AG04450 (cell line): Measurements from ENCODE around the gene HIPK2. TPM values are rescaled to one million over a fixed set of nuclear protein-coding genes. Genes with fewer than 3 reads are reported as not detected.

ENCODE experiments used
- CTCF ChIA-PET: fragments of 300-600, 350-600 bp; formaldehyde crosslinking; extraction: SDS; loops from one replicate; lab custom pipeline; 2022; ENCODE audit warnings: antibody characterized with exemption, inconsistent platforms; lab: Charles Lee
- POLR2A ChIA-PET: fragments of 350-600 bp; formaldehyde crosslinking; extraction: SDS; loops from one replicate; lab custom pipeline; 2021; ENCODE audit warnings: antibody characterized with exemption, inconsistent platforms; lab: Yijun Ruan, JAX
- DNase-seq: peaks from one replicate; pipeline ENCODE4 v3.0.0-alpha.2; 2011; ENCODE audit warnings: low read depth, low spot score
- H3K27ac ChIP-seq: one replicate; pipeline ENCODE4 v1.5.1; 2012; ENCODE audit warnings: low read depth, low read length, control low read depth
- H3K27me3 ChIP-seq: one replicate; pipeline ENCODE4 v1.6.0; 2012; ENCODE audit warnings: low read length; ENCODE audit not compliant: control insufficient read depth, insufficient read depth
- H3K4me3 ChIP-seq: 2 replicates; pipeline ENCODE4 v1.5.1; 2011; ENCODE audit warnings: mild to moderate bottlenecking, low read depth, low read length, control low read depth
- H3K9me3 ChIP-seq: 2 replicates; pipeline ENCODE4 v1.5.1; 2012; ENCODE audit warnings: low read length; ENCODE audit not compliant: control insufficient read depth, insufficient read depth
- polyA plus RNA-seq: library from polyadenylated mRNA; depleted of rRNA; stranded (reverse); fragments of >200 nt; gene quantifications from 2 replicates; pipeline ENCODE4 v1.2.3, GENCODE V29; 2011
- TF ChIP-seq, protein P1 (sequence below): IDR thresholded peaks from 2 replicates; pipeline ENCODE4 v1.5.1; 2011; ENCODE audit warnings: low read depth, low read length, control low read depth, inconsistent platforms

Gene HIPK2
- polyA plus RNA-seq, 1 experiment: 61.4 TPM

DNA sequence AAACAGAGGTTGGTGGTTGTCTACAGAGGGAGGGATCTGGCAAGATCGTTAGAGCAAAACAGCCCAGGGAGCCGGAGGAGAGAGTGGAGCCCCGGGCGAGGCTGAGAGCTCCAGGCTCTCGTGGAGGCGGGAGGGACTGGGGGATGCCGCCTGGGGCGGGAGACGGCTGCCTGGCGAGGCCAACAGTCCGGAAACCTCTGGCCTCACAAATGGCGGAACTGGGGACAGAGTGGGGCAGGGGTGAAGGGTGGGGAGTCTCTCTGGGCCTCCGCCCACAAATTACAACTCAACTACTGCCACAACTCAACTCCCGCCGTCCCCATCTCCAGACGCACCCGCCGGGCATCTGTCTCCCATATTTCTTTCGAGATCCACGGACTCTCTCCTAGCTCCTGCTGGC lies 206.6 kb downstream of the HIPK2 start:
- CTCF ChIA-PET: interaction anchor here (0.7 kb wide), 1 partner anchor 140 kb away, joined by 3 read pairs; no protein-coding TSS in a partner anchor

DNA sequence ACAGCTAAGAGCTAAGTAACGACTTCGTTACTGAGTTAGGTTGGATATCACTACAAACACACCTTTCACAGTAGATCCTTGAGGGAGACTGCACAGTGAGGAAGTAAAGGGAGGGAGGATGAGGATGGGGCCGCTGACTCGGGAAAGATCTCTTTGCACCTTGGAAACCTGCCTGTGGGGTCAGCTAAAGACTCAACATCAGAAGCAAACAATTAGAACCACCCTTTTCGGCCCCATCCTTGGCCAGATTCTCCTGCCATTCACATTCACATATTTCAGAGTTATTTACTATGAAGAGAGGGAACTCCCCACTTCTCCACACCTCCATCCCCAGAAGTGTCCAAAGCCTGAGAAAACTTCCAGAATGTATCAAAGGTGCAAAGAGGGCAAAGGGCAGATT lies 207.2 kb downstream of the HIPK2 start:
- CTCF ChIA-PET: interaction anchor here (0.9 to 1.6 kb wide), 3 partner anchors 21 to 71 kb away, joined by 3 read pairs; no protein-coding TSS in a partner anchor
- no peak overlapping the region for H3K4me3 ChIP-seq
- TF ChIP-seq, protein P1, sequence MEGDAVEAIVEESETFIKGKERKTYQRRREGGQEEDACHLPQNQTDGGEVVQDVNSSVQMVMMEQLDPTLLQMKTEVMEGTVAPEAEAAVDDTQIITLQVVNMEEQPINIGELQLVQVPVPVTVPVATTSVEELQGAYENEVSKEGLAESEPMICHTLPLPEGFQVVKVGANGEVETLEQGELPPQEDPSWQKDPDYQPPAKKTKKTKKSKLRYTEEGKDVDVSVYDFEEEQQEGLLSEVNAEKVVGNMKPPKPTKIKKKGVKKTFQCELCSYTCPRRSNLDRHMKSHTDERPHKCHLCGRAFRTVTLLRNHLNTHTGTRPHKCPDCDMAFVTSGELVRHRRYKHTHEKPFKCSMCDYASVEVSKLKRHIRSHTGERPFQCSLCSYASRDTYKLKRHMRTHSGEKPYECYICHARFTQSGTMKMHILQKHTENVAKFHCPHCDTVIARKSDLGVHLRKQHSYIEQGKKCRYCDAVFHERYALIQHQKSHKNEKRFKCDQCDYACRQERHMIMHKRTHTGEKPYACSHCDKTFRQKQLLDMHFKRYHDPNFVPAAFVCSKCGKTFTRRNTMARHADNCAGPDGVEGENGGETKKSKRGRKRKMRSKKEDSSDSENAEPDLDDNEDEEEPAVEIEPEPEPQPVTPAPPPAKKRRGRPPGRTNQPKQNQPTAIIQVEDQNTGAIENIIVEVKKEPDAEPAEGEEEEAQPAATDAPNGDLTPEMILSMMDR: no peak
- H3K27me3 ChIP-seq: no peaks in the 10 kb centered on the region
- POLR2A ChIA-PET: no interaction called here
- H3K9me3 ChIP-seq: no peaks in the 10 kb centered on the region
- DNase-seq: no peak
- no peak overlapping the region for H3K27ac ChIP-seq

More for the DNA sequence above, 206.6 kb downstream of the HIPK2 start:
- H3K9me3 ChIP-seq: no peaks in the 10 kb centered on the region
- no peaks in the 10 kb centered on the region for H3K27me3 ChIP-seq
- DNase-seq: no peak
- no peak overlapping the region for H3K27ac ChIP-seq
- H3K4me3 ChIP-seq: no peak overlapping the region
- TF ChIP-seq, protein P1: no peak
- POLR2A ChIA-PET: no interaction called here

DNA sequence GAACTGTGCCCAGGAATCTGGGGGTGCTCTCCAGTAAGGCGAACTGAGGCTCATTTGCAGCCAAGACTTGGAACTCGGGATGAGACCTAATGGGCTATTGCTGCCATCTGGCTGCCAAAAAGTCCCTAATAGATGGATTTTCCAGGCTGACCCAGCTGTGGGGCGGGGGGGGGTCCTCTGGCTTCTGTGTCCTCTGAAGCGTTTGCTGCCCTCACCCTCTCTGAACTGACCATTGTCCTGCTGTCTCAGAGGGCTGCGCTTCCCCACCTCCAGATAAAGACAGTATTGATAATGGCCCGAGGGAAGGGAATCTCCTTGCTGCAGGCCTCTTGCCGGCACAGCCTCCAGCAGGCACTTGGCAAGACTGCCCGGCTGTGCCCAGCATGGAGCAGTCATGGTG lies 207.7 kb downstream of the HIPK2 start:
- Histone ChIP-seq H3K27me3 (no peaks in the 10 kb centered on the region), H3K9me3 (no peaks in the 10 kb centered on the region), H3K4me3 (no peak overlapping the region), H3K27ac (no peak overlapping the region)
- TF ChIP-seq, protein P1: no peak
- ChIA-PET POLR2A (interaction anchor here (0.5 kb wide), 1 partner anchor 25 kb away, joined by 4 read pairs; no protein-coding TSS in a partner anchor), CTCF (interaction anchor here (0.9 to 1.6 kb wide), 3 partner anchors 22 to 71 kb away, joined by 3 read pairs; no protein-coding TSS in a partner anchor)
- DNase-seq: no peak

DNA sequence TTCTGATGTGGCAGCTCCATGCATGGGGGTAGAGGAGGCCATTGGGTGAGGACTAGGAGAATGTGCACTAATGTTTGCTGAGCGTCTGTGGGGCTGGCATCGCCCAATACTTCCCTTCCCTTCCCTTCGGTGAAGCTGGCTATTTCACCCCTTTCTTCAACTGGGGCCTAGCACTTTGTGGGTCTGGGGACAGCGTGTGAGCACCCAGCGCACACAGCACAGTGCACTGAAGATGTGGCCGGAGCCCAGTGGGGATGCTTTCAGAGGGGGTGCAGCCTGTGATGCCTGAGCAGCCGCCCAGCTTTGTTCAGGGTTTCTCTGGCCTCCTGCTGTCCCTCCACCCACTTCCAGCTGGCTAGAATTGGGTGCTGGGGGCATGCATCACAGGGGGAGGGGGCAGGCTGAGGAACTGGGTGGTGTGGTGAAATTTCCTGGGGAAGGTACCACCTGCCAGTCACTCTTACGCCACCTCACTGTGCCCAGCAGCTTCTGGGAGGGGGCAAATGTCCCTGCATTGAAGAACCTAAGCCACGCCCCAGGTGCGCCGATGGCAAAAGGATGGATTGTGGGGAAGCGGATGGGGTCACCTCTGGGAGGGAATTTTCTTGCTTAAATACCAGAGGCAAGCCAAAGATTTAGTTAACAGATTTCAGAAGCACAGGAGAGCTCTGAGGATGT lies 208.8 kb downstream of the HIPK2 start:
- Histone ChIP-seq H3K9me3 (no peaks in the 10 kb centered on the region), H3K4me3 (no peak overlapping the region), H3K27ac (no peak overlapping the region), H3K27me3 (no peaks in the 10 kb centered on the region)
- TF ChIP-seq, protein P1: no peak
- no peak for DNase-seq
- POLR2A ChIA-PET: no interaction called here
- CTCF ChIA-PET: interaction anchor here (1.1 kb wide), 1 partner anchor 69 kb away, joined by 3 read pairs; no protein-coding TSS in a partner anchor

DNA sequence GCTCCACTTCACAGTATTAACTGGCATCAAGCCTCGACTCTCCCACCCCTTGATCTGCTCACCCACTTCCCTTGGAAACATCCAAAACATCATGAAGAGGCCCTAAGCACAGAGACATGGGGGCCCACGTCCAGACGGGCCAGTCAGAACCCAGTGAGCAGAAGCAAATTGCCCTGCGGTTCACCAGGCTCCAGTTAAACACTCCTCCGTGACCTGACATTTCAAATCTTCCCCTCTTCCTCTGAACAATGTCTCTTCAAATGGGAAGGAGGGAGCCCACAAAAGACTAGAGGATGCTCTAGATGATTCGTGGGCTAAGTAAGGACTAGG lies 209.5 kb downstream of the HIPK2 start:
- ChIA-PET CTCF (interaction anchor here (1.1 kb wide), 1 partner anchor 69 kb away, joined by 3 read pairs; no protein-coding TSS in a partner anchor), POLR2A (no interaction called here)
- Histone ChIP-seq H3K27ac (no peak overlapping the region), H3K27me3 (no peaks in the 10 kb centered on the region), H3K9me3 (no peaks in the 10 kb centered on the region), H3K4me3 (no peak overlapping the region)
- TF ChIP-seq, protein P1: no peak
- DNase-seq: no peak
